Common myeloid progenitor, CD34-positive (primary cell): ENCODE results near the gene HFE.

Experiments used
- CTCF ChIA-PET: fragments of 350-600 bp; sonication (Branson Sonifier 250); formaldehyde crosslinking; loops from one replicate; lab custom pipeline; 2021; ENCODE audit warnings: antibody characterized with exemption; lab: Charles Lee
- POLR2A ChIA-PET: fragments of 350-600 bp; sonication (Branson Sonifier 250); formaldehyde crosslinking; loops from one replicate; lab custom pipeline; 2021; ENCODE audit warnings: antibody characterized with exemption; lab: Charles Lee
- DNase-seq, 3 donors: peaks; one replicate each; pipeline versions ENCODE4 v3.0.0 to v3.0.0-alpha.2; 2013
- H3K27ac ChIP-seq, 2 experiments: 1 replicate in 1 of 2; 2 replicates in 1 of 2; pipeline ENCODE4 v1.7.0; 2013; ENCODE audit warnings: inconsistent platforms in 2 of 2, low read length in 2 of 2, mild to moderate bottlenecking in 2 of 2, low read depth in 1 of 2, moderate library complexity in 1 of 2; ENCODE audit not compliant: severe bottlenecking in 2 of 2, insufficient read depth in 1 of 2, poor library complexity in 1 of 2
- H3K27me3 ChIP-seq, 5 experiments: replicated peaks in 2 of 5; 1 replicate in 3 of 5; 2 replicates in 2 of 5; pipeline versions ENCODE4 v1.6.1 to v1.7.0; 2013; ENCODE audit warnings: low read length in 4 of 5, mild to moderate bottlenecking in 2 of 5, moderate library complexity in 2 of 5, inconsistent platforms in 1 of 5; ENCODE audit not compliant: insufficient read depth in 5 of 5, control insufficient read depth in 4 of 5
- H3K36me3 ChIP-seq, 4 experiments: 1 replicate in 2 of 4; 2 replicates in 2 of 4; pipeline versions ENCODE4 v1.6.1 to v1.7.0; 2013; ENCODE audit warnings: low read length in 3 of 4, control low read depth in 1 of 4, mild to moderate bottlenecking in 1 of 4; ENCODE audit not compliant: control insufficient read depth in 4 of 4, insufficient read depth in 4 of 4
- H3K4me1 ChIP-seq, 4 experiments: 1 replicate in 3 of 4; 2 replicates in 1 of 4; pipeline versions ENCODE4 v1.6.1 to v1.7.1; 2013; ENCODE audit warnings: low read length in 3 of 4, mild to moderate bottlenecking in 3 of 4, control low read depth in 1 of 4, inconsistent platforms in 1 of 4, moderate library complexity in 1 of 4; ENCODE audit not compliant: control insufficient read depth in 4 of 4, insufficient read depth in 4 of 4; ENCODE audit errors: control extremely low read depth in 1 of 4
- H3K4me3 ChIP-seq, 7 experiments: 1 replicate in 4 of 7; 2 replicates in 3 of 7; pipeline versions ENCODE4 v1.5.1 to v1.7.0; 2013; ENCODE audit warnings: mild to moderate bottlenecking in 7 of 7, low read length in 6 of 7, moderate library complexity in 6 of 7, inconsistent platforms in 2 of 7, low read depth in 2 of 7, control low read depth in 1 of 7; ENCODE audit not compliant: insufficient read depth in 4 of 7, control insufficient read depth in 1 of 7; ENCODE audit errors: extremely low read depth in 1 of 7
- H3K9me3 ChIP-seq, 5 experiments: 1 replicate in 4 of 5; 2 replicates in 1 of 5; pipeline versions ENCODE4 v1.6.1 to v1.7.1; 2013; ENCODE audit warnings: low read length in 4 of 5, mild to moderate bottlenecking in 2 of 5, inconsistent platforms in 1 of 5, low read depth in 1 of 5, moderate library complexity in 1 of 5; ENCODE audit not compliant: control insufficient read depth in 4 of 5, insufficient read depth in 2 of 5; ENCODE audit errors: control extremely low read depth in 1 of 5
- WGBS: methylation state at CpG from one replicate; pipeline ENCODE4 v1.1.5; 2013; ENCODE audit not compliant: insufficient coverage; 5-methylcytosine and 5-hydroxymethylcytosine counted together

The HFE gene

GRCh38 chr6:26059941-26060340 lies 27.3 kb upstream of the HFE start:
- no peaks in the 10 kb centered on the region for H3K27me3 ChIP-seq
- no peaks in the 10 kb centered on the region for H3K36me3 ChIP-seq
- ChIA-PET POLR2A (interaction anchor here (0.6 to 1.0 kb wide), 2 partner anchors 11 to 38 kb away, joined by 4 to 7 read pairs; a partner anchor contains a TSS), CTCF (interaction anchor here (0.8 to 29.5 kb wide), 7 partner anchors 9 to 178 kb away, joined by 3 to 637 read pairs (median 5); partner anchors contain the start of gene HFE)
- H3K9me3 ChIP-seq: no peaks in the 10 kb centered on the region
- WGBS: 95% methylated on average over 4 of the region's 4 CpGs
- peaks cover 4 to 16% (median 11%) of the 10 kb centered on the region in 4 experiments for H3K4me1 ChIP-seq
- no peak overlapping the region for H3K27ac ChIP-seq
- no peak for DNase-seq
- H3K4me3 ChIP-seq: no peak overlapping the region

DNA sequence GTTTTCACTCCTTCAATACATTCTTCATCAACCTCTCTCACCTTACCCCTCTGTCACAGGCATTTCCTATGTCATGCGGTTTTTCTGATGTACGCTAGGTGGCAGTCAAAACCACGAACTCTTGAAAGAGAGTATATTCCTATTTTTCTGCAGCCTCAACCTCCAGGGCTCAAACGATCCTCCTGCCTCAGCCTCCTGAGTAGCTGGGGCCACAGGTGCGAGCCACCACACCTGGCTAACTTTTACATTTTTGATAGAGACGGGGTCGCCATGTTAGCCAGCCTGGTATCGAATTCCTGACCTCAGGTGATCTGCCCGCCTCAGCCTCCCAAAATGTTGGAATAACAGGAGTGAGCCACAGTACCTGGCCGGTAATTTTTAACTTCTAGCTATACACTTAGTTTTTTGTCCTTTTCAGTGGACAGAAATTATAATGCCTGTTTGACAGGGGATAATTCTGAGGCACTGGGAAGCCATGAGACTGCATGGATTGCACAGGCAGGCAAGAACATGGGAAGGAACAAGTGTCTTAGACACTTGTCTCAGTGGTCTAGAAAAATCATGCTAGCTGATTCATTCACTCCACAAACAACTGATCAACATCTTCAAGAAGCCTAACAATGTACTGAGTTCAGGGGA lies 22.5 kb upstream of the HFE start:
- WGBS: 47% methylated on average over 7 of the region's 10 CpGs
- Histone ChIP-seq H3K27ac (no peak overlapping the region), H3K36me3 (no peaks in the 10 kb centered on the region), H3K4me3 (no peak overlapping the region), H3K4me1 (peaks cover 0 to 7% (median 3%) of the 10 kb centered on the region in 4 experiments), H3K9me3 (no peaks in the 10 kb centered on the region), H3K27me3 (no peaks in the 10 kb centered on the region)
- CTCF ChIA-PET: interaction anchor here (0.9 to 29.5 kb wide), 11 partner anchors 11 to 133 kb away, joined by 3 to 637 read pairs (median 6); partner anchors contain the start of gene HFE
- POLR2A ChIA-PET: no interaction called here
- peak; percentile 59 to 83 (median 80) for DNase-seq

DNA sequence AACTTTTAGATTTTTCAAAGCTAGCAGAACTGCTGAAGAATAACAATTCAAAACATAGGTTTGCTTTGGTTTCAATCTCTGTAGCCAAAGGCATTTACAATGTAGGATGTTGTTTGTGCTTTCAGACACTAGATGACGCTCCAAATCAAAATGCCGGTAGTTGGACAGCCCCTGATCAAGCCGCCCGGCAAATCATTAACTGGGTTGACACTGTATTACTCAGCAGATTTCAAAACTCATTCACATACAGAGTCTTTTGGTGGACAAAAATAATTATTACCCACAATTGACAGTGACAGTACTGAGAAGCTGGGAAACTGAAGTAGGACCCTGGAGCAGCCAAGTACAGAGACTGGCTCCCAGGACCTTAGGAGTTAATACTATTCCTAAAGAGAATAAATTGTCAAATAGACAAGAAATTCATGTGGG lies 21.3 kb upstream of the HFE start:
- POLR2A ChIA-PET: no interaction called here
- peak; percentile 84 to 95 (median 93) for DNase-seq
- no peaks in the 10 kb centered on the region for H3K27me3 ChIP-seq
- WGBS: no CpG with 5 or more reads among the region's 4 CpGs
- CTCF ChIA-PET: interaction anchor here (0.9 to 29.5 kb wide), 13 partner anchors 9 to 189 kb away, joined by 3 to 637 read pairs (median 4); partner anchors contain the start of gene HFE
- H3K36me3 ChIP-seq: no peaks in the 10 kb centered on the region
- no peak overlapping the region for H3K27ac ChIP-seq
- H3K9me3 ChIP-seq: no peaks in the 10 kb centered on the region
- peak overlapping the region in 1 of 7 experiments; percentile 28 for H3K4me3 ChIP-seq
- H3K4me1 ChIP-seq: peaks cover 0 to 7% (median 3%) of the 10 kb centered on the region in 4 experiments

- no peak overlapping the region for H3K4me3 ChIP-seq
- POLR2A ChIA-PET: no interaction called here
- H3K27ac ChIP-seq: no peak overlapping the region
- DNase-seq: no peak
- no peaks in the 10 kb centered on the region for H3K9me3 ChIP-seq
- 100% methylated on average over 2 of the region's 4 CpGs for WGBS
- no peaks in the 10 kb centered on the region for H3K27me3 ChIP-seq
- peaks cover 0 to 7% (median 3%) of the 10 kb centered on the region in 4 experiments for H3K4me1 ChIP-seq
- no peaks in the 10 kb centered on the region for H3K36me3 ChIP-seq
- CTCF ChIA-PET: interaction anchor here (1.0 to 29.5 kb wide), 2 partner anchors 28 to 41 kb away, joined by 3 to 637 read pairs; partner anchors contain the start of gene HFE
Observed at GRCh38 chr6:26067367-26067766, 19.9 kb upstream of the HFE start.

GRCh38 chr6:26068036-26068435 lies 19.2 kb upstream of the HFE start:
- 100% methylated on average over 1 of the region's 2 CpGs for WGBS
- no peak for DNase-seq
- Histone ChIP-seq H3K4me3 (no peak overlapping the region), H3K27me3 (no peaks in the 10 kb centered on the region), H3K27ac (no peak overlapping the region), H3K9me3 (no peaks in the 10 kb centered on the region), H3K4me1 (peaks cover 0 to 7% (median 3%) of the 10 kb centered on the region in 4 experiments), H3K36me3 (no peaks in the 10 kb centered on the region)
- ChIA-PET CTCF (interaction anchor here (1.0 to 29.5 kb wide), 4 partner anchors 8 to 48 kb away, joined by 3 to 637 read pairs (median 4); partner anchors contain the start of gene HFE), POLR2A (no interaction called here)

- Histone ChIP-seq H3K4me3 (no peak overlapping the region), H3K4me1 (peaks cover 0 to 5% (median 2%) of the 10 kb centered on the region in 4 experiments), H3K27me3 (no peaks in the 10 kb centered on the region), H3K27ac (no peak overlapping the region), H3K36me3 (no peaks in the 10 kb centered on the region), H3K9me3 (no peaks in the 10 kb centered on the region)
- ChIA-PET POLR2A (interaction anchor here (0.7 kb wide), 1 partner anchor 11 kb away, joined by 4 read pairs; no protein-coding TSS in a partner anchor), CTCF (interaction anchor here (1.2 to 29.5 kb wide), 2 partner anchors 12 to 24 kb away, joined by 3 to 637 read pairs; partner anchors contain the start of gene HFE)
- 69% methylated on average over 7 of the region's 7 CpGs for WGBS
- DNase-seq: no peak
Observed at GRCh38 chr6:26071135-26071534, 16.1 kb upstream of the HFE start.
